H9 (cell line): ENCODE data around the gene LIPC. TPM values are rescaled to one million over a fixed set of nuclear protein-coding genes. Genes with fewer than 3 reads are reported as not detected.

Experiments
- DNase-seq: peaks from one replicate; pipeline ENCODE4 v3.0.0-alpha.2; 2017
- H2AFZ ChIP-seq: one replicate; pipeline ENCODE4 v1.6.1; 2013; ENCODE audit warnings: mild to moderate bottlenecking, low read length, control low read depth, moderate library complexity
- H2AK5ac ChIP-seq: 2 replicates; pipeline ENCODE4 v1.6.1; 2013; ENCODE audit warnings: low read length, control low read depth, mixed read lengths; ENCODE audit not compliant: insufficient read length
- H2BK120ac ChIP-seq: one replicate; pipeline ENCODE4 v1.6.1; 2013; ENCODE audit warnings: low read depth, mild to moderate bottlenecking, low read length, control low read depth, inconsistent platforms; ENCODE audit not compliant: poor library complexity, severe bottlenecking
- H2BK12ac ChIP-seq: 2 replicates; pipeline ENCODE4 v1.6.1; 2013; ENCODE audit warnings: low read length, control low read depth, mixed read lengths, low read depth; ENCODE audit not compliant: insufficient read length
- H2BK15ac ChIP-seq: 2 replicates; pipeline ENCODE4 v1.6.1; 2013; ENCODE audit warnings: low read depth, low read length, control low read depth
- H2BK20ac ChIP-seq: one replicate; pipeline ENCODE4 v1.6.1; 2013; ENCODE audit warnings: low read depth, mild to moderate bottlenecking, low read length, control low read depth, inconsistent platforms; ENCODE audit not compliant: poor library complexity, severe bottlenecking
- H2BK5ac ChIP-seq: 2 replicates; pipeline ENCODE4 v1.6.1; 2013; ENCODE audit warnings: low read length, control low read depth, mixed read lengths; ENCODE audit not compliant: insufficient read length
- H3K14ac ChIP-seq: 2 replicates; pipeline ENCODE4 v1.6.1; 2013; ENCODE audit warnings: low read length, control low read depth; ENCODE audit not compliant: insufficient read depth
- H3K18ac ChIP-seq: 2 replicates; pipeline ENCODE4 v1.6.1; 2013; ENCODE audit warnings: low read depth, mild to moderate bottlenecking, mixed read lengths, low read length, control low read depth; ENCODE audit not compliant: insufficient read length
- H3K23ac ChIP-seq: 2 replicates; pipeline ENCODE4 v1.6.1; 2013; ENCODE audit warnings: low read length, control low read depth, mixed read lengths, low read depth; ENCODE audit not compliant: insufficient read length
- H3K23me2 ChIP-seq: 2 replicates; pipeline ENCODE4 v1.6.1; 2013; ENCODE audit warnings: low read depth, mild to moderate bottlenecking, mixed read lengths, low read length, control low read depth; ENCODE audit not compliant: insufficient read length, poor library complexity, severe bottlenecking
- H3K27ac ChIP-seq: 2 replicates; pipeline ENCODE4 v1.5.1; 2013; ENCODE audit warnings: low read length, control low read depth, mixed read lengths, low read depth; ENCODE audit not compliant: insufficient read length
- H3K27me3 ChIP-seq: 2 replicates; pipeline ENCODE4 v1.6.1; 2013; ENCODE audit warnings: low read length, control low read depth, inconsistent platforms; ENCODE audit not compliant: insufficient read depth
- H3K4ac ChIP-seq: 2 replicates; pipeline ENCODE4 v1.6.1; 2013; ENCODE audit warnings: low read depth, mild to moderate bottlenecking, control low read depth, inconsistent platforms, low read length, moderate library complexity
- H3K4me1 ChIP-seq: 2 replicates; pipeline ENCODE4 v1.6.1; 2013; ENCODE audit warnings: low read length, control low read depth, inconsistent platforms; ENCODE audit not compliant: insufficient read depth
- H3K4me2 ChIP-seq: 2 replicates; pipeline ENCODE4 v1.6.1; 2013; ENCODE audit warnings: low read length, control low read depth, mixed read lengths; ENCODE audit not compliant: insufficient read length, insufficient read depth
- H3K56ac ChIP-seq: 2 replicates; pipeline ENCODE4 v1.6.1; 2013; ENCODE audit warnings: low read depth, mild to moderate bottlenecking, mixed read lengths, low read length, control low read depth; ENCODE audit not compliant: insufficient read length
- H3K79me1 ChIP-seq: 2 replicates; pipeline ENCODE4 v1.6.1; 2013; ENCODE audit warnings: low read depth, mild to moderate bottlenecking, moderate library complexity, low read length, control low read depth, inconsistent platforms; ENCODE audit not compliant: insufficient read depth, poor library complexity, severe bottlenecking
- H3K79me2 ChIP-seq: 2 replicates; pipeline ENCODE4 v1.6.1; 2013; ENCODE audit warnings: low read length, control low read depth, inconsistent platforms; ENCODE audit not compliant: insufficient read depth
- H3K9ac ChIP-seq: 2 replicates; pipeline ENCODE4 v1.6.1; 2013; ENCODE audit warnings: low read length, control low read depth, mixed read lengths; ENCODE audit not compliant: insufficient read length; ENCODE audit errors: extremely low read depth
- H3K9me3 ChIP-seq: one replicate; pipeline ENCODE4 v1.6.1; 2013; ENCODE audit warnings: low read depth, low read length, inconsistent platforms; ENCODE audit not compliant: control insufficient read depth
- H3T11ph ChIP-seq: one replicate; pipeline ENCODE4 v1.6.1; 2013; ENCODE audit warnings: mild to moderate bottlenecking, low read length, control low read depth, inconsistent platforms
- H4K20me1 ChIP-seq: one replicate; pipeline ENCODE4 v1.6.1; 2013; ENCODE audit not compliant: control insufficient read depth, insufficient read length, insufficient read depth
- H4K5ac ChIP-seq: 2 replicates; pipeline ENCODE4 v1.6.1; 2013; ENCODE audit warnings: low read depth, mild to moderate bottlenecking, mixed read lengths, low read length, control low read depth; ENCODE audit not compliant: insufficient read length
- H4K8ac ChIP-seq: replicated peaks from 2 replicates; pipeline ENCODE4 v1.6.1; 2013; ENCODE audit warnings: low read length, control low read depth, mixed read lengths, low read depth; ENCODE audit not compliant: insufficient read length
- H4K91ac ChIP-seq: 2 replicates; pipeline ENCODE4 v1.6.1; 2013; ENCODE audit warnings: low read depth, mild to moderate bottlenecking, moderate library complexity, mixed read lengths, low read length, control low read depth; ENCODE audit not compliant: insufficient read length
- H3K27ac Mint-ChIP-seq, 3 experiments: 2 replicates in 2 of 3; 3 replicates in 1 of 3; pipeline ENCODE4 v1.8.0; 2020 to 2021; ENCODE audit warnings: mixed read lengths in 3 of 3, mild to moderate bottlenecking in 1 of 3, moderate library complexity in 1 of 3
- H3K27me3 Mint-ChIP-seq: 2 replicates; pipeline ENCODE4 v1.8.0; 2021; ENCODE audit warnings: low read depth, mild to moderate bottlenecking, moderate library complexity, mixed read lengths
- H3K36me3 Mint-ChIP-seq, 3 experiments: 2 replicates in 2 of 3; 3 replicates in 1 of 3; pipeline ENCODE4 v1.8.0; 2020 to 2021; ENCODE audit warnings: low read depth in 3 of 3, mixed read lengths in 3 of 3; ENCODE audit not compliant: insufficient read depth in 1 of 3
- H3K4me1 Mint-ChIP-seq, 2 experiments: 2 replicates each; pipeline ENCODE4 v1.8.0; 2020; ENCODE audit warnings: mixed read lengths in 2 of 2
- H3K4me3 Mint-ChIP-seq, 2 experiments: 2 replicates in 1 of 2; 3 replicates in 1 of 2; pipeline ENCODE4 v1.8.0; 2020 to 2021; ENCODE audit warnings: mild to moderate bottlenecking in 2 of 2, mixed read lengths in 2 of 2, moderate library complexity in 1 of 2
- H3K9me3 Mint-ChIP-seq, 2 experiments: 2 replicates in 1 of 2; 3 replicates in 1 of 2; pipeline ENCODE4 v1.8.0; 2020; ENCODE audit warnings: mild to moderate bottlenecking in 2 of 2, mixed read lengths in 2 of 2, moderate library complexity in 1 of 2
- CTCF ChIP-seq: fragments of 200-600 bp; sonication (generic); conservative IDR thresholded peaks from 3 replicates; pipeline ENCODE4 v1.8.0; 2021; ENCODE audit warnings: antibody characterized with exemption, mild to moderate bottlenecking
- WGBS: extraction: QIAGEN DNeasy Blood & Tissue Kit; methylation state at CpG from one replicate; pipeline ENCODE4 v1.1.7; 2013; ENCODE audit warnings: missing lambda C conversion rate, low lambda C conversion rate, mixed read lengths; ENCODE audit not compliant: insufficient read length; ENCODE audit errors: extremely low coverage; 5-methylcytosine and 5-hydroxymethylcytosine counted together
- total RNA-seq: library from RNA; stranded (reverse); gene quantifications from 2 replicates; pipeline ENCODE4 v1.2.1, GENCODE V29; 2021

LIPC gene
- total RNA-seq, 1 experiment from 2014 or later, result not detected

- Mint-ChIP-seq H3K4me1 (peaks cover 8 to 9% of the 10 kb centered on the region in 2 experiments; a peak in 3 of 4 replicates), H3K27me3 (peaks cover 2% of the 10 kb centered on the region; the same call in 1 of the 2 replicates), H3K36me3 (no peaks in the 10 kb centered on the region), H3K9me3 (no peaks in the 10 kb centered on the region; a peak in 1 of 5 replicates), H3K4me3 (no peak overlapping the region), H3K27ac (peak overlapping the region in 2 of 3 experiments; percentile 54 to 79; a peak in 3 of 7 replicates)
- H2AK5ac ChIP-seq, result no peak overlapping the region
- H2BK15ac ChIP-seq, result no peak overlapping the region
- H3K23me2 ChIP-seq, result no peaks in the 10 kb centered on the region
- H4K5ac ChIP-seq, result no peak overlapping the region
- no peak overlapping the region for H2BK5ac ChIP-seq
- no peak overlapping the region for H3T11ph ChIP-seq
- no peaks in the 10 kb centered on the region for H3K79me2 ChIP-seq
- no peaks in the 10 kb centered on the region for H3K27me3 ChIP-seq
- no peak overlapping the region for H2BK20ac ChIP-seq
- H2BK120ac ChIP-seq, result no peak overlapping the region
- no peak overlapping the region for H3K18ac ChIP-seq
- H4K20me1 ChIP-seq, result no peaks in the 10 kb centered on the region
- no peak overlapping the region for H4K91ac ChIP-seq
- no peaks in the 10 kb centered on the region for H3K9me3 ChIP-seq
- no peak overlapping the region for H4K8ac ChIP-seq
- H3K4ac ChIP-seq, result no peak overlapping the region
- no peak overlapping the region for H3K23ac ChIP-seq
- H3K9ac ChIP-seq, result no peak overlapping the region
- H3K4me1 ChIP-seq, result no peaks in the 10 kb centered on the region
- H3K79me1 ChIP-seq, result no peaks in the 10 kb centered on the region
- H3K27ac ChIP-seq, result no peak overlapping the region
- no peak overlapping the region for H3K4me2 ChIP-seq
- H2AFZ ChIP-seq, result no peak overlapping the region
- TF ChIP-seq CTCF, result no peak
- H3K14ac ChIP-seq, result no peak overlapping the region
- no CpG with 5 or more reads among the region's 1 CpG for WGBS
- H3K56ac ChIP-seq, result no peak overlapping the region
- no peak overlapping the region for H2BK12ac ChIP-seq
- no peak for DNase-seq
Measured at GRCh38 chr15:58398071-58398470, 33.7 kb upstream of the LIPC start.
